GM03348 (cell line): ENCODE results near the gene OSBP2.
A peak's percentile ranks its signal among the peaks of the same experiment; 100 is the strongest.

ENCODE experiments used
- DNase-seq: peaks from one replicate; pipeline ENCODE4 v3.0.0; 2012; ENCODE audit warnings: low spot score

The OSBP2 gene, protein sequence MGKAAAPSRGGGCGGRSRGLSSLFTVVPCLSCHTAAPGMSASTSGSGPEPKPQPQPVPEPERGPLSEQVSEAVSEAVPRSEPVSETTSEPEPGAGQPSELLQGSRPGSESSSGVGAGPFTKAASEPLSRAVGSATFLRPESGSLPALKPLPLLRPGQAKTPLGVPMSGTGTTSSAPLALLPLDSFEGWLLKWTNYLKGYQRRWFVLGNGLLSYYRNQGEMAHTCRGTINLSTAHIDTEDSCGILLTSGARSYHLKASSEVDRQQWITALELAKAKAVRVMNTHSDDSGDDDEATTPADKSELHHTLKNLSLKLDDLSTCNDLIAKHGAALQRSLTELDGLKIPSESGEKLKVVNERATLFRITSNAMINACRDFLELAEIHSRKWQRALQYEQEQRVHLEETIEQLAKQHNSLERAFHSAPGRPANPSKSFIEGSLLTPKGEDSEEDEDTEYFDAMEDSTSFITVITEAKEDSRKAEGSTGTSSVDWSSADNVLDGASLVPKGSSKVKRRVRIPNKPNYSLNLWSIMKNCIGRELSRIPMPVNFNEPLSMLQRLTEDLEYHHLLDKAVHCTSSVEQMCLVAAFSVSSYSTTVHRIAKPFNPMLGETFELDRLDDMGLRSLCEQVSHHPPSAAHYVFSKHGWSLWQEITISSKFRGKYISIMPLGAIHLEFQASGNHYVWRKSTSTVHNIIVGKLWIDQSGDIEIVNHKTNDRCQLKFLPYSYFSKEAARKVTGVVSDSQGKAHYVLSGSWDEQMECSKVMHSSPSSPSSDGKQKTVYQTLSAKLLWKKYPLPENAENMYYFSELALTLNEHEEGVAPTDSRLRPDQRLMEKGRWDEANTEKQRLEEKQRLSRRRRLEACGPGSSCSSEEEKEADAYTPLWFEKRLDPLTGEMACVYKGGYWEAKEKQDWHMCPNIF

DNA sequence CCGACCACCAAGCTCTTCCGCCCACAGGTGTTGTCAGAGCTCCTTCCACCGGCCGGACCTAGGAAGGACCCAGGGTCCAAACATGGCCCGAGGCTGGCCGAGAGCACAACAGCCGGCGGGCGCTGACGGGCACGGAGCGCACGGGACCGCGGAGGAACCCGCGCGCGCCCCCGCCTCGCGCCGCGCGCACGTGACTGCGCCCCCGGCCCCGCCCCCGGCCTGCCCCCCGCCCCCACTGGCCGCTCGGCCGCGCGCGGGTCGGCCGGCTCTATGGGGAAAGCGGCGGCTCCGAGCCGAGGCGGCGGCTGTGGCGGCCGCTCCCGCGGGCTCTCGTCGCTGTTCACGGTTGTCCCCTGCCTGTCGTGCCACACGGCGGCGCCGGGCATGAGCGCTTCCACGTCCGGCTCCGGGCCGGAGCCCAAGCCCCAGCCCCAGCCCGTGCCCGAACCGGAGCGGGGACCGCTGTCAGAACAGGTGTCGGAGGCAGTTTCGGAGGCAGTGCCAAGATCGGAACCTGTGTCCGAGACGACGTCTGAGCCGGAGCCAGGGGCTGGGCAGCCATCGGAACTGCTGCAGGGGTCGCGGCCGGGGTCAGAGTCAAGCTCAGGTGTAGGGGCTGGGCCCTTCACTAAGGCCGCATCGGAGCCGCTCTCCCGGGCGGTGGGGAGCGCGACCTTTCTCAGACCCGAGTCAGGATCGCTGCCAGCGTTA, at the start of gene OSBP2:
TSS of gene OSBP2 (plus strand) at position 235 of the 711 bp plus-strand sequence. CDS start at position 271, 36 bp downstream.
- DNase-seq: peak; percentile 71

DNA sequence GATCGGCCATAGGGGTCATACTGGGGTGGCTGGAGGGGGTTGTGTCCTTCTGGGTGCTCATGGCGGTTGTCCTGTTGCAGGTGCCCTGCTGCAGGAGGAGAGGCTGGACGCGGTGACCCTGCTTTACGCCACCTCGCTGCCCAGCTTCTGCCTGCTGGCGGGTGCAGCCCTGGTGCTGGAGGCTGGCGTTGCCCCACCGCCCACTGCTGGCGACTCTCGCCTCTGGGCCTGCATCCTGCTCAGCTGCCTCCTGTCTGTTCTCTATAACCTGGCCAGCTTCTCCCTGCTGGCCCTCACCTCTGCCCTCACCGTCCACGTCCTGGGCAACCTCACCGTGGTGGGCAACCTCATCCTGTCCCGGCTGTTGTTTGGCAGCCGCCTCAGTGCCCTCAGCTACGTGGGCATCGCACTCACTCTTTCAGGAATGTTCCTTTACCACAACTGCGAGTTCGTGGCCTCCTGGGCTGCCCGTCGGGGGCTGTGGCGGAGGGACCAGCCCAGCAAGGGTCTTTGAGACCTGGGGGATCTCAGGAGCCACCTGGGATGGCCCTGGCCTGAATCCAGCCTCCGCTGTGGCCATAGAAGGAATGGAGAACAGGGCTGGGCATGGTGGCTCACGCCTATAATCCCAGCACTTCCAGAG, 48.0 kb upstream of the OSBP2 start:
- DNase-seq: no peak

DNA sequence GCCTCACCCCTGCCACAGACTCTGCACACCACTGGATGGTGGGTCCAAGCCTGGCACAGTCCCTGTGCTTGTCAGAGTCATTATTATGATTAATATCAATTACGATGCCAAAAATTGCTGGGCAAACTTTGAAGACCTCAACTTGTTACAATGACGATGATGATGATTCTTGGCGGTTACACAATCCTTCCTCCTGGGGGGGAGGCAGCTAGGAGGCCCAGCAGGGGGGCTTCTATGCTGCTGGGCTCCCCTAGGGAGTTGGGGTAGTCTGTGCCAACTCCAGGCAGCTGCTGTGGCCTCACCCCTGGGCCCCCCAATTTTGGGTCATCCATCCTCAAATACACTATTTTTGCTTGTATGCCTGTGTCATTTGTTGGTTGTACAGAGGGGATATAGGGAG, 47.1 kb upstream of the OSBP2 start:
- DNase-seq: no peak

DNA sequence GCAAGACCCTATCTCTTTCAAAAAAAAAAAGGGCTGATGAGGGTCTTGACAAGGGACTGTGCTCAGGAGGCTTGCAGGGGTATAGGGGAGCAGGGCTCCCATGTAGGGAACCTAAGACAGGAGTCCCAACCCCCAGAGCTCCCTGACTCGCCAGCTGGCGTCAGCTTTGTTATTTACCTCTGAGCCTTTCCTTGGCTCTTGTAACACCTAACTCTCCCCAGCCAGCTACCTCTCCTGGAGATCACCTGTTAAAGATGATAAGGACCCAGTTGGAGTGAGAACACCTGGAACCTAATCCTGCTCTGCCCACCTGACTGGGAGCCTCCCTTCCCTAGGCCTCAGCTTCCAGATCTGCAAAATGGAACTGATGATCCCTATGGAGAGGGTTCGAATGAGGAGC, 45.8 kb upstream of the OSBP2 start:
- DNase-seq: no peak

DNA sequence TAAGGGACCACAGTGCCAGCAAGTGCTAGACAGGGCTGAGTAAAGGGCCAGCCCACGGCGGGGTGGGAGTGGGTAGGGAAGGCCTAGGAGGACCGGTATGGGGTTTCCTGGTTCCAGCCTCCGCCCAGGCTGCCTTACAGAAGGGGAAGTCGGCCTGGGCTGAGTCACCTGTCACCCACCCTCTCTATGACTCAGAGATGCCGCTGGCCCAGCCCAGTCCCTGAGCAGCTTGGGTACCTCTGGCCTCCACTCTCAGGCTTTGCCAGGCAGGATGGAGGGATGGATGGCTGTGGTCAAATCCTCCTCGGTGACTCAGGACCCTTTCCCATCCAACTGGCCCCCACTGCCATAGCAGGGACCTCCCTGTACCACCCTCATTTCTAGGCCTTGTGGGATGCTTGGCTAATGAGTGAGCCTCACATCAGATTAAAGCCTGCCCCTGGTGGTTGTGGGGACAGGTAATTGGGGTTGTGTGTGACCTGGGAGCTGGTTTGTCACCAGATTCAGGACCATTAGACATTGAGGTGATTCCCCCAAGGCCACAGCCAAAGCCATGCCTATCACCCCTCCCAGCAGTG, 45.2 kb upstream of the OSBP2 start:
- peak; percentile 78 for DNase-seq

DNA sequence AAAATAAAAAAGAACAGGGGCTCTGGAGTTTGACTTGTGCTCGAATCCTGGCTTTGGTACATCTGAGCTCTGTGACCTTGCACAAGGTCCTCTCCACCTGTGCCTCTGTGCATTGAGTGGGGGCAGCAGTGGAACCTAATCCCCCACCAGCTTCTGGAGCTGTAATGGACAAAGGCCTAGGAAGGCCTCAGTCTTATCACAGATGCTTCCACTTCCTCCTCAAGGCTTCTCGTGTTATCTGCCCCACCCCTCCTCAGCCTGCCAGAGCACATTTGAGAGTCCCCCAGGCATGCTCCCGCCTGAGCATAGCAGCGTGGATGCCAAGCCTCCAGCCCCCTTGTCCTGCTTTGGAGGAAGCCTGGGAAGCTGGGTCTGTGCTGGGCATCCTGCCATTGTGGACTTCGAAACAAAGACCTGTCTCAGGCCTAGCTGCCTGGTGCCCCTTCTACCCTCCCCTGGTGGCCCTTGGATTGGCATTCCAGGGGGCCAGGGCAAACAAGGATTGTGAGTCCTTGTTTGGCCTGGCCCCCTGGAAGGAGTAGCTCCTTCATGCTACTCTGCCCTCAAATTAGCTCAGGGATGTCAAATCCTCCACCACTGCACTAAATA, 44.1 kb upstream of the OSBP2 start:
- no peak for DNase-seq

DNA sequence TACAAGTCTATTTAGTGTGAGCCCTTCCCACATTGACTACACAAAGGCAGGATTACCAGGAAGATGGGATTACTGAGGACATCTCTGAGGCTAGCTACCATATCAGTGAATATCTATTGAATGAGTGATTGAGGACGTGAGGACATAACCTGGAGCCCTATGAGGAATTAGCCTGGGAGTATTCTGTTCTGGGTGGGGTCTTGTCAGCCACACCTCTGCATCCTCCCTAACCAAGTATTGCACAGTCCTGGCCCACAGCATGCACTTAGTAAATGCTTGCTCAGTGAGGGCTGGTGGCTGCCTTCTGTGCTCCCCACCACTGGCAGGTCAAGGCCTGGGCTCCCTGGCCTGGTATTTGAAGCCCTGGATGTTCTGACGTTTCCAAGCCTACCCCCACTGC, 41.8 kb upstream of the OSBP2 start:
- no peak for DNase-seq

DNA sequence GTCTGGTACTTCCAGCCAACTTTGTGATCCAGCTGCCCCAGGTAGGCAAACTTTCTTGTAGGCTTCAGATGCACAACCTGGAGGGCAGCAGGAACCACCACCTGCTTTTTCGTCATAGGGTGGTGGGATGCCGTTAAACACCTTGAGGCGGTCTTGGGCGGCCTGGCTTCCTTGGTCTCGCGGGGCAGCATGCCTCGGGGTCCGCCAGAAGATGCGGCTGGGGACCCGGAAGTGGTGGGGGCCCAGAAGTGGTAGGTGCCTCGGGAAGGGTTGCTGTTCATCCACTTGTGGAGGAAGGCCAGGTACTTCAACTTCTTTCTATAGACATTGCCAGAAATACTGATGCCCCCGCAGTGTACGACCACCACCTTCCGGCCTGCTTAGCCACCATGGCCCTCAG, 40.3 kb upstream of the OSBP2 start:
- no peak for DNase-seq

DNA sequence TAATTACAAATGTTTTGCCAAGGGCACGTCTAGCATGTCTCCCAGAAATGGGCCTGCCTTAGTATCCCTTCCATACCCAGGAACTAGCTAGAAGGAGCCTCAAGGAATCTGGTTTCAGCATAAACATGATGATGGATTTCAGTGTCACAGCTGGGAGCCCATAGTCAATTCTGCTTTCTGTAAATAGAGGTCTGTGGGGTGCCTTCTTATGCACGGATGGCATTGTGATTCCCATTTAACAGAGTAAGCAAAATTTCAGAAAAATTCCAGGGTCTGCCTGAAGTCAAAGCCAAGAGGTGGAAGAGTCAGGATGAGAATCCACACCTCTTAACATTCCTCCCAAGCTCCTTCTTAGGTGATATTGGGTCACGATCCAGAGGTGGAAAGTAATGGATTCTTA, 39.1 kb upstream of the OSBP2 start:
- DNase-seq: no peak

DNA sequence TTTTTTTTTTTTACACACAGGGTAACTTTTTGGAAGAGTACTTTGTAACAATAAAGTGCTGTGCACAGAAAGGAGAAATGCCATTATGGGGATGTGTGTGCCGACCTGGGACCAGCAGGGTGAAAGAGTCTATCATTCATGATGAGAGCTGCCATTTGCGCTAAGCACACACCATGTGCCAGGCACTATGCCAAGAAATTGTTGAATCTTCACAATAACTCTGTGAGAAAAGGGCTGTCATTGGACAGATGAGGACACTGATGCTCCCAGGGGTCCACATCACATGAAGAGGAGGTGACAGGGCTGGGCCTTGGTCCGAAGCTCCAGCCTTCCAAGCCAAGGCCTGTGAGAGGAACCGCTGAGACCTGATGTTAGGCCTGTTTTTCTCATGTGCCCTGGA, 32.6 kb upstream of the OSBP2 start:
- DNase-seq: no peak

DNA sequence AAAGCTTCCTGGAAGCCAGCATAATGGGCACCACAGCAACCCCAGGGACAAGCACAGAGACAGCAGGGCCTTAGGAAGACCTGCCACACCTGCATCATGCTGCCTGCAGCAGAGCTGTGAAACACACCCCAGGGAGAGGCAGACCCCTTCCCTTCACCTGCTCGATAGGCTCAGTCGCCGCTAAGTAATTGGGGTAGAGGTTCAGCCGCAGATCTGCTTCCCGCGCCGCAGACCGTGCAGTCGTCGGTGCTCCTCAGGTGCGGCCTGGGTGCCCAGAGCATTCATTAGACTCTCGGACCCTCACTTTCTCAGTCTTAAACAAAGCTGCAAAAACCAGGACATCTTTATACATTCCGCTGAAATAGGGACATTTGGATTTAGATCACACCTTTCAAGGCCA, 29.9 kb upstream of the OSBP2 start:
- no peak for DNase-seq

DNA sequence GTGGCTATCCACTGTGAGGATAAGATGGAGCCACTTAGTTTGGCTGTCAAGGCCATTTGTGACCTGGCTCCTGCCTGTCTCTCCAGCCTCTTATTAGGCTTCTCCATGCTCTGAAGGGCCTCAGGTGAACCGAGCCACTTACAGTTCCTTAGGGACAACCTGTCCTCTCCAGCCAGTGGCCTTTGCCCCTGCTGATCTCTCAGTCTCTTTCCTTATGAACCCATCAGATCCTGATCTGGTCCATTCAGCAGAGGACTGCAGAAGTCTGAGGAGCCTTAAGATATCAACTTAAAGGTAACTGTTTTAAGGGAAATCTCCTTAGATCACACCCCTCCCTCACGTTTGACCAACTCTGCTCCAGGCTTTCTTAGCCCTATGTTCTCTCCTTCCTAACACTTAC, 29.4 kb upstream of the OSBP2 start:
- DNase-seq: no peak

DNA sequence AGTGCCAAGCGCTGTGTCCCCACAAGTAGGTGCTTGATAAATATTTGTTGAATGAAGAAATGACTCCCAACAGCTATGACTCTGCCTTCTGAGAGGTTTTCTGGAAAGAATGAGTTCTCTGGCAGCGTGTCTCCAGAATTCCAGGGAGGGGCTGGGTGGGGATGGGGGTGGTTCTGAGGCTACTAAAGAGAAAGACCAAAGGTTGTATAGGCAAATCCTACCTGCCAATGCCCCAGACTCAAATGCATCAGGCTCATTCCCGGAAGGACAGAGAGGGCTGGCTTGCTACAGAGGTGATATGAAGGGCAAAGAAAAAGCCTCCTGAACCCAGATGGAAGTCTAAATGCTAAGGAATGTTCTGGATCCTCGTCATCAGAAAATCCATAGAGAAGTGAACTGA, 28.9 kb upstream of the OSBP2 start:
- no peak for DNase-seq

DNA sequence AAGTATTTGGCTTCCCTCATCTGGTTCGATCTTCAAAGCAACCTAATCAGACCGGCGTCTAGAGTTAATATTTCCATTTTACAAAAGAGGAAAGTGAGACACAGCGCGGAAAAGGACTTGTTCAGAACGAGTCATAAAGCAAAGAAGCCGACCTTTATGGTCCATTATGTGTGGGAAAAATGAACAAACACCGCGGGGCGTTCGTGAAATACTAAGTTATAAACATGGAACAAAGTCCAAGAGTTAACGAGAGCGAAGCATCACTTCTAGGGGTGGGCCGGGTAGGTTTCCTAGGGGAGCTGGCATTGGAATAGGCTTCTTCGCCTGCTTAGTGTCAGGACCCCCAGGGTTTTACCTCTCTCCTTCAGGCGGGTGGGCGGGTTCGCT, 27.6 kb upstream of the OSBP2 start:
- DNase-seq: peak; percentile 20

DNA sequence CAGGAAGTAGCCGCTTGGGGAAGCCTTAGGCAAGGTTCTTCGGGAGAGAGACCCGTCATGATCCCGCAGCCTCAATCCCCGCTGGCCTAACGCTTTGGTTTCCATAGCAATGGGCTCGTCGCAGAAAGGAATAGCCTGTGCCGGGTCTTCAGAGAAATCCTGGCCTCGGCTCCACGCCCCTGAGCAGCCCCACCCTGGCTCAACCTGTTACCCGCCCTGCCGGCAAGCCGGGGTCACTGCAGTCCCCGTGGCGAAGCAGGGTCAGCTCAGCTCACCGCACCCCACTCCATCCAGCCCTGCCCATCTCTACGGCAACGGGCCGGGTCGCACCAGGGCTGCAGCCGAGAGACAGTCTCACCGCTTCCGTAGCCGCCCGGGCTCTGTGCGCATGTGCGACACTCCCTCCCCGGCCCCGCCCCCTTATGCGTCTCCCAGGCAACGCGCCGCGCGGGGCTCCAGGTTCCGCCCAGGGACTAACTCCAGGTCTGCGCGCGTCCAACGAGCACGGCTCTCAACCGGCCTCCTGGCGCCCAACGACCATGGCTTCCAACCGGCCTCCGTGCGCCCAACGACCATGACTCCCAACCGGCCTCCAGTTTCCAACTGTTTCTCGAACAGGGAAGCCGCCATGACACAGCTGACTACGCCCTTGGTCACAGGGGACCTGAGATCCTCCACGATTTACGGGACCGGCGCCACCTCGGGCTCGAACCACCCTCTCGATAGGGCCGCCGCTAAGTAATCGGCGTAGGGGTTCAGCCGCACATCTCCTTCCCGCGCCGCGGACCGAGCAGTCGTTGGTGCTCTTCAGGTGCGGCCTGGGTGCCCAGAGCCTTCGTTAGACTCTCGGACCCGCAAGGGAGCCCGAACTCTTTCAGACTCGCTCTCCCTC, 26.9 kb upstream of the OSBP2 start, which contains the start of gene DUSP18:
TSS of gene DUSP18 (minus strand) at position 382 of the 892 bp plus-strand sequence. CDS start 3,872 bp downstream, outside the sequence.
- DNase-seq: peak; percentile 99

DNA sequence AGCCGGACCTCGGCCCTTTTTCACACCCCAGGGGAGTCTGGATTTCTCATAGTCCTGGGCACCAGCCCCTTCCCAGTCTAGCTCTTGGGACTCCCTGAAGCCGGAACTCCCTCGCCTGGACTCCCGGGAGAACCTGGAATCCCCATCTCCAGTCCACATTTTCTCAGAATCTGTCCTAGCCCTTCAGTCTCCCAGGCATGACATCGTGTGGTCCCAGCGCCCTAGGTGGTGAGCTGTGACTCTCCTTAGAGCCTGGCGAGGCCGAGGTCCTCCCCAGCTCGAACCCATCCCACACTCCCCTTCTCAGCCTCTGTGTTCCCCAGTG, 26.3 kb upstream of the OSBP2 start:
- DNase-seq: no peak

DNA sequence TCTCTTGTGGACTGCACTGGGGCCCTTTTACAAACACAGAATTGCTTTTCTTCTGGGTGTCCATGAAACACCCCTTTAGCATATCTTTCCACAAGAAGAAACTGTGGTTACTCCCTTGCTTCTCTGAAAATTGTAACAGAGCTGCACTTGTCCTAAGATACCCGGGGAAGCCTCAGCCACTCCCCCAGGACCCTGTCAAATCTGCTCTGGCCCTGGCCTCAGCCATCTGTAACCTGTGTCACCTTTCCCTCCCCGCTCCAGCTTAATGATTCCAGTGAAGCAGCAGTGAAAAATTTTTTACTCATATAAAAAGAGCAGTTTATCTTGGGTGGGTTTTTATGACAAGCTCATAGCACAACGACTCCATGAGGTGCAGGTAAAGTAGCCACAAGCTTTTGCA, 23.6 kb upstream of the OSBP2 start:
- no peak for DNase-seq

DNA sequence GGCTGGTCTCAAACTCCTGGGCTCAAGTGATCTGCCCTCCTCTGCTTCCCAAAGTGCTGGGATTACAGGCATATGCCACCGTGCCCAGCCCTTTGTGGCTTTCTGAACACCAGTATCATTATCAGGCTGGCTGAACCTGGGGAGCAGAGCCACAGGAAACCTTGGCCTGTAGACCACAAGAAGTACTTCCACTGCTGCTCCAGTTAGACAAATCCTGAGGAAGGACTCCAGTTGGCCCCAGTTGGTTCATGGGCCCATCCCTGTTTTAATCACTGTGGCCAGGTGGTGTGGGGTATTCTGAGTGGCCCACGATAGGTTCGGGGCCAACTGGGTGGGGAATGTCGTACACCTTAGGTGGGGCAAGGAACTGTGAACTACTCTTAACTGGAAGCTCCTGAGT, 21.5 kb upstream of the OSBP2 start:
- no peak for DNase-seq

DNA sequence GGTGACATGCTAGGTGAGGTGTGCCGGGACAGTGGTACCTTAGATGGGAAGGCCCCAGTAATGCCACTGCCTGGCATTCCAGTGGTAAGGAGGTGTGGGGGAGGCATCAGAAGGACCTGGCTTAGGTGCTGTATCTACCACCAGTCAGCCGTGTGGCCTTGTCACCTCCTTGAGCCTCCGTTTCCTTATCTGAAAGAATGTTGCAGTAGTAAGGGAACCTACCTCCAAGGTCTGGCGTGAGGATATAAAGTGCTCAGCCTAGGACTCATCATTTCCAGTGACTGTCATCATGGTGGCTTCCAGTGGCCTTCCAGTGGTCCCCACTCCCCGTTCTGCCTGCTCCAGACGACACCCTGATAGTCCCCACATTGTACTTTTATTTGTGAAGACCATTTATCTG, 20.2 kb upstream of the OSBP2 start:
- DNase-seq: no peak

DNA sequence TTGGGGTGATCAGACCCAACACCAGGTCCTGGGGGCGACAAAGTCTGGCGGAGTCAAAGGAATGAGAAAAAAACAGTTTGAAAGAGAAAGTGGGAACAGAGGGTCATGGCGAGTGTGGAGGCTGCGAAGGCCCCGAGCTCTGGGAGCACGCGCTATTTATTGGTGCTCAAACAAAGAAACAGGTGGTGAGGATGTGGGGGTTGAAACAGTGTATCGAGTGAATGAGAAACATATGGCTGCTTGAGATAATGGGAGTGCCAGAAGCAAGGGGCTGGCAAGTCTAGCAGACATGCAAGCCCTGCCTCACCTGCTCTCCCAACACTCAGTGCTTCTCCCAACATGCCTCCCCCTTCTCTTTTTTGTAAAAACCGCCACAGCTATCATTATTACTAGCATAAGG, 19.2 kb upstream of the OSBP2 start:
- no peak for DNase-seq
